GM21619 (cell line): ENCODE results near the gene KRT6A.
"Not testable (repeated sequence)": the region's sequence is repeated elsewhere in the genome, so short reads cannot be mapped to it uniquely, and the experiment has no call there.

Source experiments
- ATAC-seq: cut with Tn5 transposase; IDR thresholded peaks from one replicate; pipeline ENCODE4 v1.9.1; 2021; ENCODE audit not compliant: unreplicated experiment

Gene KRT6A

GRCh38 chr12:52473768-52474167, 19.3 kb downstream of the KRT6A start, which contains the start of gene KRT6C:
KRT6C (minus strand) TSS chr12:52473805; CDS start chr12:52473737, 68 bp downstream.
- no peak for ATAC-seq

DNA sequence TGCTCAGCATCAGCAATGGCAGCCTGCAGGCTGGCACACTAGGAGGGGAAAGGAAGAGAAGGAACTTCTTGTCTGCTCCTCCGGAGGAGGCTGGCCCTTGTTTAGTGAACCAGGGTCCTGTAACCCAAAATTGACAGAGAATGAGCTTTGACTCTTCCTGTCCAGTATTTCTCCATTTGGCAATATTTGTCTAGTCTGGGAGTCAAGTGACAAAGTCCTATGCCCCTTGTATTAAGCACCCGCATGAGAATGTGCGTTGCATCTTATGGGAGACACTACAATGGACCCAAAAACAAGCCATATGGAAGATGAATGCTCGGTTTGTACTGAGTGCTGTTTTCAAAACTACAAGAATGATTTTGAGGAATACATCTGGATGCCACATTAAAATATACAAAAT, 23.2 kb downstream of the KRT6A start:
- ATAC-seq, result no peak

- ATAC-seq, result no peak
Measured at GRCh38 chr12:52464897-52465296, 28.2 kb downstream of the KRT6A start.

DNA sequence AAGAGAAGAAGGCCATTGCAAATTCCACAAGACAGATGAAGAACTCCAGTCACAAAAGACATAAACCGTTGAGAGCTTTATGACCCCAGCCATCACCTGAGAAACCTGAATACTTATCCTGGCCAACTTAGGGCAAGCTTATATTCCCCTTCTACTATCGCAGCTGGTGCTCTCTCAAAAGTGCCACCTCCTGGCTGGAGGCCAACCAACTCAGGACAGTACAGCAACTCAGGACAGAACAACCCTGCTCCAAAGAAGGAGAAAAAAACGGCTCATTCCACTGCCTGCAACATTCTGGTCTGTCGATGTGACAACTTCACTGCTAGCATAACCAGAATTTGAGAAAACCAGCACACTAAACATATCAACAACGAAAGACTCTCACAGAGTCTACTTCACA, 31.4 kb downstream of the KRT6A start:
- ATAC-seq, result no peak

- no peak for ATAC-seq
Measured at GRCh38 chr12:52458861-52459260, 34.2 kb downstream of the KRT6A start.

DNA sequence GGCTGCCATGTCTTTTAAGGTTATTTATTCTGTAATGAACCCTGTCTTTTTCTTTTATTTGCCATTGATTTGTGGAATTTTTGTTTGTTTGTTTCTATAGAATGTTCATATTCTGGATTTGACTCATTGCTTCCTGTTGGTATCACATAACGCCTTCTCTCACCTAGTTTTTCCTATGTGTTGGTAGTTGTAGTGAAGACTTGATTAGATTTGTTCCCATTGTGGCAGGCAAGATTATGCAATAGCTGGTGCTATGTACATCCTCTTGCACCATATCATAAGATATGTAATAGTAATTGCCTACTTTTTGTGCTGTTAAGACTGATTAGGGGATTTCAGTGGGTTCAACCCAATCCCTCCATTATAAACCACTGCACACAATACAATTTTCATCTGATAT, 37.2 kb downstream of the KRT6A start:
- no peak for ATAC-seq

GRCh38 chr12:52454411-52455201, 38.5 kb downstream of the KRT6A start:
- ATAC-seq, result no peak

DNA sequence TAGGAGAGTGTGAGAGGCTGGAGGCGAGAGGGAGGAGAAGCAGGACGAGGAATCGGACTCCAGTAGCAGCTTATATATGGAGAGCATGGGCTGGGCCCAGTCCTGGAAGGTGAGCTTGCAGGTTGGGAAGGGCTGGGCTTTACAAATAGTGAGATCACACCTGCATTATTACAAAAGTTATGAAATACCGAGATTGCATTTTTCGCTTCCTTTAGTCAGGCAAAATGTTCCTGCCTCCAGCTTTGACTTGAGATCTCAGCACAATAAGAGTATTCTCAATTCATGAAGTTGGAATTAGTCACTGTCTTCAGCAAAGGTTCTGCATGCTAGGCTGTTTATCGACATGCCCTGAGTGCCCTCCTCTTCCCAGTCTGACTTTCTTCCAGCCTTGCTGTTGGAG, 41.0 kb downstream of the KRT6A start, which contains the start of gene KRT6B:
Gene KRT6B, minus strand, starts transcription at position 46 of the 400 bp plus-strand sequence. CDS start 68 bp downstream, outside the sequence.
- ATAC-seq, result no peak

DNA sequence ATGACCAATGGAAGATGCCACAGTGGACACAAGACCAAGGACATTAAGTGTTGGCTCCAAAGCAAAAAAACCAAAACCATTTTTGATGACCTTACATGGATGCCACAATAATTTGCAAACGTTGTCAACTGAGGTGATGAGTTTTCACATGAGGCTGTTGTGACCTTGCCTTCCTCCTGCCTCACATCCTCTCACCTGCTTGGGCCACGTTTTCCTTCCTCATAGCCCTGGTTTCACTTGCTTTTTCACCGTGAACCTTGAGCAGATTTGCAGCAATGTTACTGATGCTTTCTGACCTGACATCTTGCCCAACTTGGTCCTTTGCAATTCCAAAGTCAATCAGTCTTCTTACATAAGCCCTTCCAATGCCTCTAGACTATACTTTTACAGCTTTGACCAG, 44.8 kb downstream of the KRT6A start:
- no peak for ATAC-seq

DNA sequence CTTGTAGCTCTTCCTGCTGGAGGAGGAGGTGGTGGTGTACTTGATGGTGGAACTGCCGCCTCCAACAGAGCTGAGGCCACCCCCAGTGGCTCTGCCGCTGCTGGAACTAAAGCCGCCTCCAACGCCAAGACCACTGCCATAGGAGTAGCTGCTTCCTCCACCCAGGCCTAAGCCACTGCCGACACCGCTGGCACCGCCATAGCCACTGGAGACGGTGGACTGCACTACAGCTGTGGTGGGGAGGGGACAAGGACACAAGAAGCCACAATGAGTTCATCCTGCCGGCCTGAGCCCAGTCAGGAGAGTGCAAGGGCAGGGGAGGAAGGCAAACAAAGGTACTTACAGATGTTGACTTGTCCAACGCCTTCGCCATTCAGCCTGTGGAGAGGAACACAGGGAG, 45.9 kb downstream of the KRT6A start:
- not testable (repeated sequence) for ATAC-seq

DNA sequence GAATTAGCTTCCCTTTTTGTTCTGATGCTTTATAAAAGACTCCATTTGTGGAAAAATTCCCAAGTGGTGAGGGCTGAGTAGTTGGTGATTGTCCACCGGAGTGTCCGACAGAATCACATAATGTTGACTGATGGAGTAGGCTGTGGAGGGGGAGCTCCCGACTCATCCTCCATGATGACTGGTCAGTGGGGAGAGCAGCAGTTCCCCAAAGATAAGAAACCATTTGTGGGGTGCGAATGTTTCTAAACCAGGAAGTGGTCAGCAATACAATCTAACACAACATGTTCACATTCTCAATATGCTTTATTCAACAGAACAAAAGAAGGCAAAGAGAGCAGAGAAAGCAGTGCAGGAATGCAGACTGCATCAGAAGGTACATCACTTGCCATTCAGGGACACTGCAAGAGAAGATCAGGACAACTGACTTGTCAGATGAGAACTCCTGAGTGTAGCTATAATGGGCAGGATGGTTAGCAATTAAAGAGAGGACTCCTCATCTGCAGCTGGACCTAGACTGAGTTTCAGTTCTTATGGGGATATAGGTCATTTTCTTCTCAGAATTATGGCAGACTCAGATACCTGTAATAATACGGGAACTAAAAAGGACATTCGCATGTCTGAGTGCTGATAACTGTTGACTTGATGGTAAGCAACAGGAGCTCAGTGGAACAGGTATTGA, 46.6 kb downstream of the KRT6A start:
- no peak for ATAC-seq

- no peak for ATAC-seq
Measured at GRCh38 chr12:52445876-52446275, 47.2 kb downstream of the KRT6A start.

GRCh38 chr12:52444647-52445595, 48.1 kb downstream of the KRT6A start:
- ATAC-seq, result no peak

DNA sequence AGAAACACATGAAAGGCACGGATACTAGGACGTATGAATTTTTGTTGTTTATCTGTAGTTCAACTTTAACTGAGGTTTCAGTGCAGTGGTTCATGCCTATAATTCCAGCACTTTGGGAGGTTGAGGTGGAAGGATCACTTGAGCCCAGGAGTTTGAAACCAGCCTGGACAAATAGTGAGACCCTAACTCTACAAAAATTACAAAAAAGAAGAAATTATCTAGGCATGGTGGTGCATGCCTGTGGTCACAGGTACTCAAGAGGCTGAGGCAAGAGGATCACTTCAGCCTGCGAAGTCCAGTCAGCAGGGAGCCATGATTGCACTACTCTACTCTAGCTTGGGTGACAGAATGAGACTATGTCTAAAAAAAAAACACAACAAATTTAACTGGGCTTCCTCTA, 49.1 kb downstream of the KRT6A start:
- no peak for ATAC-seq

DNA sequence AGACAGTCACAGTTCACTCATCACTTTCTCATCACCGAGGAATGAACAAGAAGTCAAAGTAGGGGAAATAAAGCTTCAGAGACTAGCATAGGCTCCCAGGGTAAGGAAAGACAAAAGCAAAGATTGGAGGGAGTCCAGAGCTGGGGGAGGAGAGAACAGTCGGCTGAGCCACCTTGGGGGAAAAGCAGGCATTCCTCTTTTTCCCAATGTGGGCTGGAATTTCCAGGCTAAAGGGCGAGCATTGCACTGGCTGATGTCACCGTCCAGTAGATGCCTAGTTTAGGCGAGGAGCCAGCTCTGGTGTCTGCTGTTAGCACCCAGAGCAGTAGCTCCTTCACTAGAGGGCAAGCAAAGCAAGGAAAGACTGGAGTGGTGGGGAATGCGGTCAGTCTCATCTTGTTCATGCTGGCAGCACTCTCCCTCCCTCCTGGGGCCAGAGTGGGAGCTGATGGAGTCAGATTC, 50.4 kb downstream of the KRT6A start:
- ATAC-seq, result no peak

GRCh38 chr12:52441320-52441911, 51.6 kb downstream of the KRT6A start:
- ATAC-seq, result no peak

DNA sequence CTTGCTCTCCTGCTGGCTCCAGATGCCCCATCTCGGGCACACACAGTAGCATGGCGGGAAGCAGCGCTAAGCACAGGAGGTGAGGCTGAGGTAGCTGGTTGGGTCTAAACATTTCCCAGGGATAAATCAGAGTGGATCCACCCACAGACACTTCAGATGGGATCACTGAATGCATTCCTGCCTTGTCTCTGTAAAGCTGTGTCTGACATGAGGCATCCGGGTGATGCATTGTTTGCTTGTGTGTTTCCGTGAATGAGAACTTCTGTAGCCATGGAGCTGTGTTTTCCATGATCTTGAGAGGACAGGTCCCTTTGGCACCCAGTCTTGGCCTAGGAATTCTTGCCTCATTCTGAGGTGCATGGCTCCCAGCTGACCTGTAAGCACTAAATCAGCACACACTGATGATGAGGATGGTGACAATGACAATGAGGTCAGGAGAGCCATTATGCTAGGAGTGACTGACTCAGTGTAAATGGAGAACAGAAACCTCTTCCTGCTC, 52.2 kb downstream of the KRT6A start:
- ATAC-seq, result no peak

DNA sequence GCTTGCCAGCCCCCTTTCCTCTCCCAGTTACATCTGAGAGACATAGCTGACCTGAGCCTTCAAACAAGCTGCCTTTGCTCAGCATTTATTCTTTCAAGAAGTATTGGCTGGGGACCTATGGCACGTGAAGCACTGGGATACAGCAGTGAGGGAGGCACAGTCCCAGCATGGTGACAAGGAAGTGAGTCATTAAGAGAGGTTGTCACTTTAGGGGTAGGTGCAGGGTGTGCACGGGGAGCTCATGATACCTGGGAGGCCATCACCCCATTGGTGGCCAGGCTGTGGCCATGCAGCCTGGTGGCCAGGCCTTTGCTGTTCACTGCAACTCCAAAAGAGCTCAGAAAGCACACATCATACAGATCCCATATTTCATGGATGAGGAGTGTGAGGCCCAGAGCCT, 53.2 kb downstream of the KRT6A start:
- ATAC-seq, result no peak

DNA sequence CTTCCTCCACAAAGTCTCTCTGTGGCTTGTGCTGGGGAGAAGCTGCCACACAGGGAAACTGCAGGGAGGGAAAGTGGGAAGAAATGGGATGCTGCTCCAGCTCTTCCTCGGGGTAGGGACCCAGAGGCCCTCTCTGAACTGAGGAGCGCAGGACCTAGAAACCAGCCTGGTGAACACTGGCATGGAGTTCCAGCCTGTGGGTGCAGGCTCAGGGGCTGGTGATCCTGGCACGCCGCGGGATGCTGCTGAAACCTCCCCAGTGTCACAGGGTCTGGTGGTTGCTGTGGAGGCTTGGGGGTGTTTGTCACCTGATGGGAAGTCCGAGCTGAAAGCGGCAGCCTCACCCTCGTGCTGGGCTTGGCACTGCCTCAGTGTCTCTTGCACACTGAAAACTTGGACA, 53.6 kb downstream of the KRT6A start:
- ATAC-seq, result no peak
